GM19351 (cell line): ENCODE results near the gene KRT8.
"Not testable (repeated sequence)": the region's sequence is repeated elsewhere in the genome, so short reads cannot be mapped to it uniquely, and the experiment has no call there.

Experiments used
- ATAC-seq: cut with Tn5 transposase; IDR thresholded peaks from one replicate; pipeline ENCODE4 v1.9.1; 2021; ENCODE audit warnings: mild to moderate bottlenecking, moderate library complexity; ENCODE audit not compliant: unreplicated experiment

The KRT8 gene

GRCh38 chr12:52903285-52903854, 1.5 kb downstream of the KRT8 start:
- no peak for ATAC-seq

GRCh38 chr12:52901715-52902541, 2.9 kb downstream of the KRT8 start:
- no peak for ATAC-seq

- no peak for ATAC-seq
These were observed 3.8 kb downstream of the KRT8 start for GRCh38 chr12:52900896-52901714.

- ATAC-seq = no peak
These were observed 4.5 kb downstream of the KRT8 start for GRCh38 chr12:52900166-52900895.

- ATAC-seq = no peak
These were observed 5.4 kb downstream of the KRT8 start for GRCh38 chr12:52899338-52900035.

GRCh38 chr12:52896190-52897100, 8.4 kb downstream of the KRT8 start:
- no peak for ATAC-seq

GRCh38 chr12:52895726-52896189, 9.1 kb downstream of the KRT8 start:
- no peak for ATAC-seq

- ATAC-seq = no peak
These were observed 11.9 kb downstream of the KRT8 start for GRCh38 chr12:52892974-52893373.

GRCh38 chr12:52892207-52892852, 12.5 kb downstream of the KRT8 start:
- no peak for ATAC-seq

GRCh38 chr12:52891044-52891443, 13.8 kb downstream of the KRT8 start:
- no peak for ATAC-seq

- no peak for ATAC-seq
These were observed 14.5 kb downstream of the KRT8 start for GRCh38 chr12:52890417-52890816.

GRCh38 chr12:52884526-52885293, 20.2 kb downstream of the KRT8 start:
- no peak for ATAC-seq

- ATAC-seq = not testable (repeated sequence)
These were observed 24.4 kb downstream of the KRT8 start for GRCh38 chr12:52880499-52880898.

GRCh38 chr12:52879394-52880351, 25.2 kb downstream of the KRT8 start:
- no peak for ATAC-seq

- ATAC-seq = no peak
These were observed 26.1 kb downstream of the KRT8 start for GRCh38 chr12:52878507-52879393.

- no peak for ATAC-seq
These were observed 27.6 kb downstream of the KRT8 start for GRCh38 chr12:52877242-52877641.
